ENCODE measurements around the gene ANK3. TPM values are rescaled to one million over a fixed set of nuclear protein-coding genes. Genes with fewer than 3 reads are reported as not detected.

ANK3 gene
- total and polyA plus RNA-seq, 7 donors, result 10.8 to 86.7 (median 42.5) TPM

- intact Hi-C loops (cut with DNase I), result no loop called here
- no peaks in the 10 kb centered on the region for H3K27me3 ChIP-seq
- TF ChIP-seq POLR2AphosphoS5 (IDR thresholded peaks at IDR 0.05), result no peak
- no peak for TF ChIP-seq CTCF (IDR thresholded peaks at IDR 0.05)
- H3K36me3 ChIP-seq, result no peaks in the 10 kb centered on the region
- H3K4me1 ChIP-seq, result peaks cover 0 to 5% (median 0%) of the 10 kb centered on the region in 4 donors
- 94% methylated on average over 3 of the region's 3 CpGs for WGBS, 2 donors
- H3K27ac ChIP-seq, result no peak overlapping the region
- no peak overlapping the region for H3K4me3 ChIP-seq
- DNase-seq, result no peak
- H3K9me3 ChIP-seq, result peaks cover 0 to 2% (median 0%) of the 10 kb centered on the region in 4 donors
Measured at GRCh38 chr10:60331886-60332285, 57.8 kb downstream of the ANK3 start.

GRCh38 chr10:60323162-60323561 lies 66.5 kb downstream of the ANK3 start:
- Histone ChIP-seq H3K4me3 (no peak overlapping the region), H3K9me3 (no peaks in the 10 kb centered on the region), H3K27ac (no peak overlapping the region), H3K4me1 (no peaks in the 10 kb centered on the region), H3K27me3 (no peaks in the 10 kb centered on the region), H3K36me3 (no peaks in the 10 kb centered on the region)
- TF ChIP-seq POLR2AphosphoS5 (IDR thresholded peaks at IDR 0.05) (no peak), EP300 (IDR thresholded peaks at IDR 0.05) (no peak), POLR2A (IDR thresholded peaks at IDR 0.05) (no peak), CTCF (IDR thresholded peaks at IDR 0.05) (no peak)
- DNase-seq, result no peak
- intact Hi-C loops (cut with DNase I), result no loop called here
- WGBS, 2 donors, result 72 to 85% methylated on average over 2 of the region's 2 CpGs

GRCh38 chr10:60320666-60321065 lies 69.0 kb downstream of the ANK3 start:
- WGBS, 2 donors, result 90 to 96% methylated on average over 1 of the region's 1 CpG
- Histone ChIP-seq H3K27me3 (no peaks in the 10 kb centered on the region), H3K9me3 (no peaks in the 10 kb centered on the region), H3K36me3 (no peaks in the 10 kb centered on the region), H3K27ac (no peak overlapping the region), H3K4me3 (no peak overlapping the region), H3K4me1 (no peaks in the 10 kb centered on the region)
- intact Hi-C loops (cut with DNase I), result no loop called here
- DNase-seq, result no peak
- TF ChIP-seq POLR2A (IDR thresholded peaks at IDR 0.05) (no peak), EP300 (IDR thresholded peaks at IDR 0.05) (no peak), POLR2AphosphoS5 (IDR thresholded peaks at IDR 0.05) (no peak), CTCF (IDR thresholded peaks at IDR 0.05) (no peak)

- H3K4me1 ChIP-seq, result no peaks in the 10 kb centered on the region
- H3K27me3 ChIP-seq, result no peaks in the 10 kb centered on the region
- intact Hi-C loops (cut with DNase I), result no loop called here
- TF ChIP-seq POLR2A (IDR thresholded peaks at IDR 0.05) (no peak), CTCF (IDR thresholded peaks at IDR 0.05) (no peak), EP300 (IDR thresholded peaks at IDR 0.05) (no peak), POLR2AphosphoS5 (IDR thresholded peaks at IDR 0.05) (no peak)
- no peak overlapping the region for H3K27ac ChIP-seq
- H3K4me3 ChIP-seq, result no peak overlapping the region
- no peaks in the 10 kb centered on the region for H3K9me3 ChIP-seq
- no peaks in the 10 kb centered on the region for H3K36me3 ChIP-seq
- no peak for DNase-seq
- WGBS, 2 donors, result 96 to 99% methylated on average over 1 of the region's 1 CpG
Measured at GRCh38 chr10:60316029-60316428, 73.6 kb downstream of the ANK3 start.

- intact Hi-C loops (cut with DNase I), result no loop called here
Measured at GRCh38 chr10:60315311-60315710, 74.4 kb downstream of the ANK3 start.

More at GRCh38 chr10:60315311-60315710, 74.4 kb downstream of the ANK3 start:
- no peak for DNase-seq
- Histone ChIP-seq H3K27me3 (no peaks in the 10 kb centered on the region), H3K4me3 (no peak overlapping the region), H3K9me3 (no peaks in the 10 kb centered on the region), H3K36me3 (no peaks in the 10 kb centered on the region), H3K27ac (no peak overlapping the region), H3K4me1 (no peaks in the 10 kb centered on the region)
- TF ChIP-seq POLR2A (IDR thresholded peaks at IDR 0.05), result no peak
- TF ChIP-seq EP300 (IDR thresholded peaks at IDR 0.05), result no peak
- no peak for TF ChIP-seq POLR2AphosphoS5 (IDR thresholded peaks at IDR 0.05)
- no peak for TF ChIP-seq CTCF (IDR thresholded peaks at IDR 0.05)
- whole genome bisulfite sequencing, 2 donors, result 77 to 78% methylated on average over 2 of the region's 2 CpGs

All from sigmoid colon (tissue), 7 donors.